H1 (cell line): ENCODE measurements around the gene RASA4B.

ENCODE experiments used
- EZH2 ChIP-seq: fragments of 200-600 bp; sonication (generic); IDR thresholded peaks from 2 replicates; pipeline ENCODE4 v1.7.1; 2012; ENCODE audit warnings: low read depth, mild to moderate bottlenecking, moderate library complexity, low read length, inconsistent platforms; ENCODE audit not compliant: severe bottlenecking
- GABPA ChIP-seq: IDR thresholded peaks from 2 replicates; pipeline ENCODE4 v1.6.1; 2011; ENCODE audit warnings: mild to moderate bottlenecking, low read length, moderate library complexity, borderline replicate concordance; ENCODE audit not compliant: insufficient read depth
- JUND ChIP-seq: IDR thresholded peaks from 2 replicates; pipeline ENCODE4 v1.6.1; 2011; ENCODE audit warnings: mild to moderate bottlenecking, improper control_type of control experiment, low read length
- MAFK ChIP-seq: IDR thresholded peaks from 2 replicates; pipeline ENCODE4 v1.6.1; 2012; ENCODE audit warnings: low read depth, mild to moderate bottlenecking, improper control_type of control experiment, low read length
- POLR2A ChIP-seq, 2 experiments: IDR thresholded peaks; 1 replicate in 1 of 2; 2 replicates in 1 of 2; pipeline ENCODE4 v1.6.1; 2011; ENCODE audit warnings: low read depth in 2 of 2, low read length in 2 of 2, mild to moderate bottlenecking in 2 of 2; ENCODE audit errors: control extremely low read depth in 1 of 2
- ZNF274 ChIP-seq: IDR thresholded peaks from 2 replicates; pipeline ENCODE4 v1.7.0; 2012; ENCODE audit warnings: low read length, borderline replicate concordance; ENCODE audit errors: extremely low read depth
- TF ChIP-seq, protein P1 (sequence below), 3 experiments: IDR thresholded peaks; 1 replicate in 2 of 3; 2 replicates in 1 of 3; pipeline versions ENCODE4 v1.5.1 to v1.6.1; 2011; ENCODE audit warnings: low read length in 3 of 3, mild to moderate bottlenecking in 3 of 3, inconsistent platforms in 2 of 3, low read depth in 1 of 3, moderate library complexity in 1 of 3; ENCODE audit not compliant: insufficient read depth in 1 of 3; ENCODE audit errors: control extremely low read depth in 1 of 3
- TF ChIP-seq, protein P2 (sequence below): IDR thresholded peaks from 2 replicates; pipeline ENCODE4 v1.6.1; 2012; ENCODE audit warnings: inconsistent platforms
- TF ChIP-seq, protein P3 (sequence below): fragments of 300-600 bp; sonication (generic); IDR thresholded peaks from 2 replicates; pipeline ENCODE4 v1.7.1; 2012; ENCODE audit warnings: low read length, moderate library complexity, mild to moderate bottlenecking, inconsistent platforms; ENCODE audit not compliant: insufficient replicate concordance

DNA sequence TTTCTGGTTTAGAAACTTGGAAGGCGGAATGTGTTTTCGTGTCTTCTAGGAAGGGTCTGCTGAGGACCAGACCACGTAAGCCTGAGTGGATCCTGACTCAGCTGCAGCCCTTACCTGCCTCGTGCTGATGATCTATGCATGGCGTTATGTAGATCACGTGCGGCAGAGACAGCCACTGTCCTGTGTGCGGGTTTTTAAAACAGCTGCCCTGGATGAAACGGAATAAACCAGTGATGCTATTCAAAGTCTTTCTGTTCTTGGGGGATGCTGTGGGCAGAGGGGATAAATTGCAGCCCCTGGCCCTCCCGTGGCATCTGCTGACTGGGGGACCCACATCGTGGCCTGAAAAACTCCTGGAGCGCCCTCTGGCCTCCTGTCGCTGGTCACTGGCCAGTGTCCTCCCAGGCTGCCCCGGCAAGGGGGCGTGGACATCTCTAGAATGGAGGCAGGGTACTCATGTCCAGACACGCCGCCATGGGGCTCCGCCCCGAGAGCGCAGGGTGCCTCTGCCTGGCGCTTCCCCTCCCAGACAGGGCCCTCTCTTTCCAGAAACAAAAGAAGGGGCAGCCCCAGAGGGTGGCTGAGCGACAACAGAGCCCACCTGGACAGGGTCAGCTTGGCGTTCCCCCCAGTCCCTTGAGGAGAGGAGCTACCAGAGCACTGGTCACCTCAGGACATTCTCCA, 66.1 kb downstream of the RASA4B start:
- TF ChIP-seq, protein P1, sequence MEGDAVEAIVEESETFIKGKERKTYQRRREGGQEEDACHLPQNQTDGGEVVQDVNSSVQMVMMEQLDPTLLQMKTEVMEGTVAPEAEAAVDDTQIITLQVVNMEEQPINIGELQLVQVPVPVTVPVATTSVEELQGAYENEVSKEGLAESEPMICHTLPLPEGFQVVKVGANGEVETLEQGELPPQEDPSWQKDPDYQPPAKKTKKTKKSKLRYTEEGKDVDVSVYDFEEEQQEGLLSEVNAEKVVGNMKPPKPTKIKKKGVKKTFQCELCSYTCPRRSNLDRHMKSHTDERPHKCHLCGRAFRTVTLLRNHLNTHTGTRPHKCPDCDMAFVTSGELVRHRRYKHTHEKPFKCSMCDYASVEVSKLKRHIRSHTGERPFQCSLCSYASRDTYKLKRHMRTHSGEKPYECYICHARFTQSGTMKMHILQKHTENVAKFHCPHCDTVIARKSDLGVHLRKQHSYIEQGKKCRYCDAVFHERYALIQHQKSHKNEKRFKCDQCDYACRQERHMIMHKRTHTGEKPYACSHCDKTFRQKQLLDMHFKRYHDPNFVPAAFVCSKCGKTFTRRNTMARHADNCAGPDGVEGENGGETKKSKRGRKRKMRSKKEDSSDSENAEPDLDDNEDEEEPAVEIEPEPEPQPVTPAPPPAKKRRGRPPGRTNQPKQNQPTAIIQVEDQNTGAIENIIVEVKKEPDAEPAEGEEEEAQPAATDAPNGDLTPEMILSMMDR (IDR thresholded peaks at IDR 0.05; ENCODE audit: control extremely low read depth in 1 of 3, insufficient read depth in 1 of 3, low read depth in 1 of 3, low read length in 3 of 3): no peak
- TF ChIP-seq GABPA: no peak
- no peak for TF ChIP-seq MAFK
- no peak for TF ChIP-seq EZH2
- TF ChIP-seq, protein P2, sequence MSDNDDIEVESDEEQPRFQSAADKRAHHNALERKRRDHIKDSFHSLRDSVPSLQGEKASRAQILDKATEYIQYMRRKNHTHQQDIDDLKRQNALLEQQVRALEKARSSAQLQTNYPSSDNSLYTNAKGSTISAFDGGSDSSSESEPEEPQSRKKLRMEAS: no peak
- no peak for TF ChIP-seq JUND
- no peak for TF ChIP-seq POLR2A (IDR thresholded peaks at IDR 0.05; ENCODE audit: control extremely low read depth in 1 of 2, low read depth in 2 of 2, low read length in 2 of 2)
- no peak for TF ChIP-seq ZNF274
- TF ChIP-seq, protein P3, sequence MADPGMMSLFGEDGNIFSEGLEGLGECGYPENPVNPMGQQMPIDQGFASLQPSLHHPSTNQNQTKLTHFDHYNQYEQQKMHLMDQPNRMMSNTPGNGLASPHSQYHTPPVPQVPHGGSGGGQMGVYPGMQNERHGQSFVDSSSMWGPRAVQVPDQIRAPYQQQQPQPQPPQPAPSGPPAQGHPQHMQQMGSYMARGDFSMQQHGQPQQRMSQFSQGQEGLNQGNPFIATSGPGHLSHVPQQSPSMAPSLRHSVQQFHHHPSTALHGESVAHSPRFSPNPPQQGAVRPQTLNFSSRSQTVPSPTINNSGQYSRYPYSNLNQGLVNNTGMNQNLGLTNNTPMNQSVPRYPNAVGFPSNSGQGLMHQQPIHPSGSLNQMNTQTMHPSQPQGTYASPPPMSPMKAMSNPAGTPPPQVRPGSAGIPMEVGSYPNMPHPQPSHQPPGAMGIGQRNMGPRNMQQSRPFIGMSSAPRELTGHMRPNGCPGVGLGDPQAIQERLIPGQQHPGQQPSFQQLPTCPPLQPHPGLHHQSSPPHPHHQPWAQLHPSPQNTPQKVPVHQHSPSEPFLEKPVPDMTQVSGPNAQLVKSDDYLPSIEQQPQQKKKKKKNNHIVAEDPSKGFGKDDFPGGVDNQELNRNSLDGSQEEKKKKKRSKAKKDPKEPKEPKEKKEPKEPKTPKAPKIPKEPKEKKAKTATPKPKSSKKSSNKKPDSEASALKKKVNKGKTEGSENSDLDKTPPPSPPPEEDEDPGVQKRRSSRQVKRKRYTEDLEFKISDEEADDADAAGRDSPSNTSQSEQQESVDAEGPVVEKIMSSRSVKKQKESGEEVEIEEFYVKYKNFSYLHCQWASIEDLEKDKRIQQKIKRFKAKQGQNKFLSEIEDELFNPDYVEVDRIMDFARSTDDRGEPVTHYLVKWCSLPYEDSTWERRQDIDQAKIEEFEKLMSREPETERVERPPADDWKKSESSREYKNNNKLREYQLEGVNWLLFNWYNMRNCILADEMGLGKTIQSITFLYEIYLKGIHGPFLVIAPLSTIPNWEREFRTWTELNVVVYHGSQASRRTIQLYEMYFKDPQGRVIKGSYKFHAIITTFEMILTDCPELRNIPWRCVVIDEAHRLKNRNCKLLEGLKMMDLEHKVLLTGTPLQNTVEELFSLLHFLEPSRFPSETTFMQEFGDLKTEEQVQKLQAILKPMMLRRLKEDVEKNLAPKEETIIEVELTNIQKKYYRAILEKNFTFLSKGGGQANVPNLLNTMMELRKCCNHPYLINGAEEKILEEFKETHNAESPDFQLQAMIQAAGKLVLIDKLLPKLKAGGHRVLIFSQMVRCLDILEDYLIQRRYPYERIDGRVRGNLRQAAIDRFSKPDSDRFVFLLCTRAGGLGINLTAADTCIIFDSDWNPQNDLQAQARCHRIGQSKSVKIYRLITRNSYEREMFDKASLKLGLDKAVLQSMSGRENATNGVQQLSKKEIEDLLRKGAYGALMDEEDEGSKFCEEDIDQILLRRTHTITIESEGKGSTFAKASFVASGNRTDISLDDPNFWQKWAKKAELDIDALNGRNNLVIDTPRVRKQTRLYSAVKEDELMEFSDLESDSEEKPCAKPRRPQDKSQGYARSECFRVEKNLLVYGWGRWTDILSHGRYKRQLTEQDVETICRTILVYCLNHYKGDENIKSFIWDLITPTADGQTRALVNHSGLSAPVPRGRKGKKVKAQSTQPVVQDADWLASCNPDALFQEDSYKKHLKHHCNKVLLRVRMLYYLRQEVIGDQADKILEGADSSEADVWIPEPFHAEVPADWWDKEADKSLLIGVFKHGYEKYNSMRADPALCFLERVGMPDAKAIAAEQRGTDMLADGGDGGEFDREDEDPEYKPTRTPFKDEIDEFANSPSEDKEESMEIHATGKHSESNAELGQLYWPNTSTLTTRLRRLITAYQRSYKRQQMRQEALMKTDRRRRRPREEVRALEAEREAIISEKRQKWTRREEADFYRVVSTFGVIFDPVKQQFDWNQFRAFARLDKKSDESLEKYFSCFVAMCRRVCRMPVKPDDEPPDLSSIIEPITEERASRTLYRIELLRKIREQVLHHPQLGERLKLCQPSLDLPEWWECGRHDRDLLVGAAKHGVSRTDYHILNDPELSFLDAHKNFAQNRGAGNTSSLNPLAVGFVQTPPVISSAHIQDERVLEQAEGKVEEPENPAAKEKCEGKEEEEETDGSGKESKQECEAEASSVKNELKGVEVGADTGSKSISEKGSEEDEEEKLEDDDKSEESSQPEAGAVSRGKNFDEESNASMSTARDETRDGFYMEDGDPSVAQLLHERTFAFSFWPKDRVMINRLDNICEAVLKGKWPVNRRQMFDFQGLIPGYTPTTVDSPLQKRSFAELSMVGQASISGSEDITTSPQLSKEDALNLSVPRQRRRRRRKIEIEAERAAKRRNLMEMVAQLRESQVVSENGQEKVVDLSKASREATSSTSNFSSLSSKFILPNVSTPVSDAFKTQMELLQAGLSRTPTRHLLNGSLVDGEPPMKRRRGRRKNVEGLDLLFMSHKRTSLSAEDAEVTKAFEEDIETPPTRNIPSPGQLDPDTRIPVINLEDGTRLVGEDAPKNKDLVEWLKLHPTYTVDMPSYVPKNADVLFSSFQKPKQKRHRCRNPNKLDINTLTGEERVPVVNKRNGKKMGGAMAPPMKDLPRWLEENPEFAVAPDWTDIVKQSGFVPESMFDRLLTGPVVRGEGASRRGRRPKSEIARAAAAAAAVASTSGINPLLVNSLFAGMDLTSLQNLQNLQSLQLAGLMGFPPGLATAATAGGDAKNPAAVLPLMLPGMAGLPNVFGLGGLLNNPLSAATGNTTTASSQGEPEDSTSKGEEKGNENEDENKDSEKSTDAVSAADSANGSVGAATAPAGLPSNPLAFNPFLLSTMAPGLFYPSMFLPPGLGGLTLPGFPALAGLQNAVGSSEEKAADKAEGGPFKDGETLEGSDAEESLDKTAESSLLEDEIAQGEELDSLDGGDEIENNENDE: no peak
